GM19468 (cell line): ENCODE data around the gene PPM1F.
"Not testable (repeated sequence)": the region's sequence is repeated elsewhere in the genome, so short reads cannot be mapped to it uniquely, and the experiment has no call there.

Source experiments
- ATAC-seq: cut with Tn5 transposase; IDR thresholded peaks from one replicate; pipeline ENCODE4 v1.9.1; 2021; ENCODE audit warnings: mild to moderate bottlenecking, moderate library complexity, moderate number of reproducible peaks; ENCODE audit not compliant: unreplicated experiment; ENCODE audit errors: extremely low read depth

The PPM1F gene

GRCh38 chr22:21903283-21903682 lies 49.4 kb downstream of the PPM1F start:
- ATAC-seq = no peak

DNA sequence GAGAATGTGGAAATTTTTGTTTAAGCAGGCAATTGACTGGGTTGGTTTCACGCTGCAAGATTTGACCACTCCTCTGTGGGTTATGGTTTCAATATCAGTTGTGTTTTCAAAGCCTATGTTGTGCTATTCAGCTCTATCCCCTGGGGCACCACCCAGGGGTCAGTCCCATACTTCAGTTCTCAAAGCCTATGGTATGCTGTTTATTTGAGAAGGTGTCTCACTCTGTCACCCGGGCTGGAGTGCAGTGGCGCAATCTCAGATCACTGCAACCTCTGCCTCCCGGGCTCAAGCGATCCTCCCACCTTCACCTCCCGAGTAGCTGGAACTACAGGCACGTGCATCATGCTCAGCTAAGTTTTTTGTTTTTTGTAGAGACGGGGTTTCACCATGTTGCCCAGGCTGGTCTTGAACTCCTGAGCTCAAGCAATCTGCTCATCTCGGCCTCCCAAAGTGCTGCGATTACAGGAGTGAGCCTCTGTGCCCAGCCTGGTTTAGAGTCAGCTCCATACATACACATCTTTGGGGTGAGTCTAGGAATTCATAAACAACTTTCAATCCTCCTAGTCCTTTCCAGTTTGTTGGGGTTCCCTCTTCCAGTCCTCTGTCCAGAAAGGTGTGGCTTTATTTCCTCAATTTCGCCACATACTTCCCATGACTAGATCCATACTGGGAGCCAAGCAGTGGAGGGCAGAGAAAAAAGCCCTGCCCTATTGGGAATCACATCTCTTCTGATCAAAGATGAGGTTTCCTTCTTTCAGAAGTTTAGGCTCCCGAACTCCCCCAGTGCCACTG lies 50.2 kb downstream of the PPM1F start:
- ATAC-seq = no peak

- ATAC-seq = no peak
Measured at GRCh38 chr22:21898354-21898896, 54.2 kb downstream of the PPM1F start.

DNA sequence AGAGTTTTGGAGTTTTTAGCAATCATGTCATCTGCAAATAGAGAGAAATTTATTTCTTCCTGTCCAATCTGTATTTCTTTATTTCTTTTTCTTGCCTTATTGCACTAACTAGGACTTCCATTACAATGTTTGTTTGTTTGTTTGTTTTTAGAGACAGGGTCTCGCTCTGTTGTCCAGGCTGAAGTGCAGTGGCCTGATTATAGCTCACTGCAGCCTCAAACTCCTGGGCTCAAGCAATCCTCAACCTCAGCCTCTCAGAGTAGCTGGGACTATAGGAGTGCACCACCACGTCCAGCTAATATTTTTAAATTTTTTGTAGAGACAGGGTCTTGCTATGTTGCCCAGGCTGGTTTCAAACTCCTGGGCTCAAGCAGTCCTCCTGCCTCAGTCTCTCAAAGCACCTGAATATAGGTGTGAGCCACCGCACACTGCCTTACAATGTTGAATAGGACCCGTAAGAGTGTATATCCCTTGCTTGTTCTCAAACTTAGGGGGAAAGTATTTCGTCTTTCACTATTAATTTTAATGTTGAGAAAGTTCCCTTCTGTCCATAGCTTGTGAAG lies 55.6 kb downstream of the PPM1F start:
- ATAC-seq = no peak

GRCh38 chr22:21896275-21896674 lies 56.4 kb downstream of the PPM1F start:
- ATAC-seq = not testable (repeated sequence)

DNA sequence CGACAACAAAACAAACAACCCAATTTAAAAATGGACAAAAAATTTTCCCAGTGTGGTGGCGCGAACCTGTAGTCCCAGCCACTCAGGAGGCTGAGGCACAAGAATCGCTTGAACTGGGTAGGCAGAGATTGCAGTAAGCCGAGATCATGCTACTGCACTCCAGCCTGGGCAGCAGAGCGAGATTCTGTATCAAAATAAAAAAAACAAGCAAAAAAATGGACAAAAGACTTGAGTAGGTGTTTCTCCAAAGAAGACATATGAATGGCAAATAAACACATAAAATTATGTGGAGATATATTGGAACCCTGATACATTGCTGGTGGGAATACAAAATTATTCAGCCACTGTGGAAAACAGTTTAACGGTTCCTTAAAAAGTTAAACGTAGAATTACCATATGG lies 57.8 kb downstream of the PPM1F start:
- no peak for ATAC-seq

GRCh38 chr22:21889251-21889990 lies 63.2 kb downstream of the PPM1F start:
- ATAC-seq = no peak

- ATAC-seq = no peak
Measured at GRCh38 chr22:21887841-21888240, 64.8 kb downstream of the PPM1F start.

- not testable (repeated sequence) for ATAC-seq
Measured at GRCh38 chr22:21883930-21884329, 68.7 kb downstream of the PPM1F start.

GRCh38 chr22:21882754-21883333 lies 69.8 kb downstream of the PPM1F start:
- not testable (repeated sequence) for ATAC-seq

GRCh38 chr22:21881841-21882753 lies 70.6 kb downstream of the PPM1F start:
- ATAC-seq = no peak

DNA sequence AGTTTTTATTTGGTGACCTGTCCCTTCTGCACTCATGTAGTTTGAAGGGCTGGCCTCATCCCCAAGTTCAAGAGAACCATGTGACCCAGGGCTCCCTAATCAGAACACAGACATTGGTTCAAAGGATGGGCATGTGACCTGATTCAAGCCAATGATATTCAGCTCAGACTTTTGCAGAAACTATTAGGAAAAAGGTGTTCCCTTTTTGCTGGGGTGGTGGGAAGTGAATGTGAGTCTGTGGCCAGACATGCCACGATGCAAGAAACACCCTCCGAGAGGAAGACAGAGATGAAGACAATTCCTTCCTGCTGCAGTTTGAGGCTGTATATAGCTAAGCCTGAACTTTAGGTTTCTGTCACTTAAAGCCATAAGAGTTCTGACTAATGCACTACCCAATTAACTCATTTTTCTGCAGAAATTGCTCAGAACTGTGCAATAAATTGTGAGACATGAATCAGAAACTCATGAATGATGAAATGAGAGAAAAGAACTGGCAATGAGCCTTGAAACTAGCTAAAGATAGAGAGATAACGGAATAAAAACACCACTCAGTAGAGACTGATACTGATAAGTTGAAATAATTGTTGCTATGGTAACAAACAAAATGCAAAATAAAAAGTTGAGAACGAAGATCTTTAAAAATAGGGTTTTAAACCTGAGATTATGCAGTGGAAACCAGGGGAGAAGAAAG lies 76.0 kb downstream of the PPM1F start:
- no peak for ATAC-seq

DNA sequence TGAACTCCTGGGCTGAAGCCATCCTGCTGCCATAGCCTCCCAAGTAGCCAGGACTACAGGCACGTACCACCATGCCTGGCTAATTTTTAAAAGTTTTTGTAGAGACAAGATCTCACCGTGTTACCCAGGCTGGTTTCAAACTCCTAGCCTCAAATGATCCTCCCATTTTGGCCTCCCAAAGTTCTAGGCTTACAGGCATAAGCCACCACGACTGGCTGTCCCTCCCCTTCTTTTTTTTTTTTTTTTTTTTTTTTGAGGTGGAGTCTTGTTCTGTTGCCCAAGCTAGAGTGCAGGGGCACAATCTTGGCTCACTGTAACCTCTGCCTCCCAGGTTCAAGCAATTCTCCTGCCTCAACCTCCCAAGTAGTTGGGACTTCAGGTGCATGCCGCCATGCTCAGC lies 77.7 kb downstream of the PPM1F start:
- ATAC-seq = not testable (repeated sequence)

GRCh38 chr22:21873619-21874018 lies 79.0 kb downstream of the PPM1F start:
- no peak for ATAC-seq

DNA sequence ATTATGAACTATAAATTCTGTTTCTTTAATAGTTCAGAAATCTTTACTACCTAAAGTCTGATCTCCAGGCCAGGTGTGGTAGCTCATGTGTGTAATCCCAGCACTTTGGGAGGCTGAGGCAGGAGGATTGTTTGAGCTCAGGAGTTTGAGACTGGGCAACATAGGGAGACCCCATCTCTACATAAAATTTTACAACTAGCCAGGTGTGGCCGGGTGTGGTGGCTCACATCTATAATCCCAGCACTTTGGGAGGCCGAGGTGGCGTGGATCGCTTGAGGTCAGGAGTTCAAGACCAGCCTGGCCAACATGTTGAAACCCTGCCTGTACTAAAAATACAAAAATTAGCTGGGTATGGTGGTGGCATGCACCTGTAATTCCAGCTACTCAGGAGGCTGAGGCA lies 79.9 kb downstream of the PPM1F start:
- ATAC-seq = not testable (repeated sequence)
